RKO (cell line): ENCODE measurements around the gene SLC23A2.
A peak's percentile ranks its signal among the peaks of the same experiment; 100 is the strongest.
"Not testable (repeated sequence)": the region's sequence is repeated elsewhere in the genome, so short reads cannot be mapped to it uniquely, and the experiment has no call there.

ENCODE experiments used
- DNase-seq: peaks from one replicate; pipeline ENCODE4 v3.0.0-alpha.2; 2016; ENCODE audit warnings: low spot score

SLC23A2 gene

GRCh38 chr20:5001174-5002076 lies at the start of gene SLC23A2:
Gene SLC23A2 (minus strand): TSS chr20:5001510. CDS start chr20:4932562, 68,948 bp downstream.
- DNase-seq: peak; percentile 36

GRCh38 chr20:5046656-5047339 lies 45.5 kb upstream of the SLC23A2 start:
- no peak for DNase-seq

- no peak for DNase-seq
Measured at GRCh38 chr20:5045906-5046305, 44.6 kb upstream of the SLC23A2 start.

GRCh38 chr20:5044075-5044620 lies 42.8 kb upstream of the SLC23A2 start:
- no peak for DNase-seq

GRCh38 chr20:5041433-5041832 lies 40.1 kb upstream of the SLC23A2 start:
- DNase-seq: no peak

- no peak for DNase-seq
Measured at GRCh38 chr20:5040345-5040744, 39.0 kb upstream of the SLC23A2 start.

- DNase-seq: no peak
Measured at GRCh38 chr20:5039889-5040288, 38.6 kb upstream of the SLC23A2 start.

- no peak for DNase-seq
Measured at GRCh38 chr20:5039255-5039657, 37.9 kb upstream of the SLC23A2 start.

DNA sequence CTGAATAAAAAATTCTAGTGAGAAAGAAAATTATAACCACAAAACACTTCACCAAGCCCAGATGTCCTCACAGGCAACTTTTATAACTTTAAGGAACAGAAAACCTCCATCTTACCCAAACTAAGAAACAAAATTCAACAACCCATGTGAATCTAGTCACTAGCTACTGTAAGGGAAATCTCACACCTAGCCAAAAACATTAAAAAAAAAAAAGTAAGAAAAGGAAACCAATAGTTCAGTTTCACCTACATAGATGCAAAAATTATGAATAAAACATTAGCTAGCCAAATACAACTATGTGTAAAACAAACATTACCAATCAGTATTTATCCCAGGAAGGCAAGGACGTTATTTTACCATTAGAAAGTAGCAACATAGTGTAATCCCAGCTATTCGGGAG lies 35.5 kb upstream of the SLC23A2 start:
- DNase-seq: no peak

GRCh38 chr20:5035518-5035917 lies 34.2 kb upstream of the SLC23A2 start:
- not testable (repeated sequence) for DNase-seq

DNA sequence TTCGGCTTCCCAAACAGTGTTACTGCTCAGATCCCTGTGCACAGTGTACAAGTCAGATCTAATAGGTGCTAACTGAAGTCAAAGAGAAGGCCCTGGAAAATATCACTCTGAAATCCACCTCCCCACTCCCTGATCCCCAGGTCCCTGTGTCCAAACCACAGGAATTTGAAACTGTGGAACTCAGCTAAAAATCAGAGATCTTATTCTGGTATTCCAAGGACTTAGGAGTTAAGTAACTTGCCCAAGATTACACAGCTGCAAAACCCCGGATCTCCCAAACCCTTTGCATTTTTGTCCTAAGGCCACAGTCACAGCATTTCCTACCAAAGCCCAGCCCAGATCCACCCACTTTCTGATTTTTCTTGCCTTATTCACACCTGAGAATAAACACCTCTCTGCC lies 32.3 kb upstream of the SLC23A2 start:
- DNase-seq: no peak

- not testable (repeated sequence) for DNase-seq
Measured at GRCh38 chr20:5031701-5032100, 30.4 kb upstream of the SLC23A2 start.

- DNase-seq: no peak
Measured at GRCh38 chr20:5031206-5031557, 29.9 kb upstream of the SLC23A2 start.

- DNase-seq: no peak
Measured at GRCh38 chr20:5030348-5031205, 29.3 kb upstream of the SLC23A2 start.

DNA sequence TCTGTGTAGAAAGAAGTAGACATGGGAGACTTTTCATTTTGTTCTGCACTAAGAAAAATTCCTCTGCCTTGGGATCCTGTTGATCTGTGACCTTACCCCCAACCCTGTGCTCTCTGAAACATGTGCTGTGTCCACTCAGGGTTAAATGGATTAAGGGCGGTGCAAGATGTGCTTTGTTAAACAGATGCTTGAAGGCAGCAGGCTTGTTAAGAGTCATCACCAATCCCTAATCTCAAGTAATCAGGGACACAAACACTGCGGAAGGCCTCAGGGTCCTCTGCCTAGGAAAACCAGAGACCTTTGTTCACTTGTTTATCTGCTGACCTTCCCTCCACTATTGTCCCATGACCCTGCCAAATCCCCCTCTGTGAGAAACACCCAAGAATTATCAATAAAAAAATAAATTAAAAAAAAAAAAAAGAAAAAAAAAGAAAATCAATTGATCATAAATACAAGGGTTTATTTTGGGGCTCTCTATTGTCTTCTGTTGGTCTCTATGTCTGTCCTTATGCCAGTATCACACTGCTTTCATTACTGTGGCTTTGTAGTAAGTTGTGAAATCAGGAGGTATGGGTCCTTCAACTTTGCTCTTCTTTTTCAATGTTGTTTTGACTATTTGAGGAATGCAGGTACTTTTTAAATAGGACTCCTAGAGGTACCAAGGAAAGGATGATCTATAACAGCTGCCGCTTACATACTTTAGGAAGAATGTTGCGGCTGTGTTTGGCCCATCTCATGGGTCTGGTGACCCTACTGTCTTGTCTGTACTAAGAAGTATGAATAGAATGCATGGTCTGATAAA lies 27.1 kb upstream of the SLC23A2 start:
- DNase-seq: not testable (repeated sequence)

DNA sequence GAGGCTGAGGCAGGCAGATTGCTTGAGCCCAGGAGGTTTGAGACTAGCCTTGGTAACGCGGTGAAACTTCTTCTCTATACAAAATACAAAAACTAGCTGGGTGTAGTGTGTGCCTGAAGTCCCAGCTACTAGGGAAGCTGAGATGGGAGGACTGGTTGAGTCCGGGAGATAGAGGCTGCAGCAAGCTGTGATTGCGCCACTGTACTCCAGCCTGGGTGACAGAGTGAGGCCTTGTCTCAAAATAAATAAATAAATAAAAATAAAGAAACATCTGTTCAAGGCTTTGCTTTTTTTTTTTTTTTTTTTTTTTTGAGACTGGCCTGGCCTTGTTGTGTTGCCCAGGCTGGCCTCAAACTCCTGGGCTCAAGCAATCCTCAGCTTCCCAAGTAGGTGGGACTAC lies 23.7 kb upstream of the SLC23A2 start:
- DNase-seq: no peak

- peak; percentile 29 for DNase-seq
Measured at GRCh38 chr20:5024103-5024502, 22.8 kb upstream of the SLC23A2 start.

DNA sequence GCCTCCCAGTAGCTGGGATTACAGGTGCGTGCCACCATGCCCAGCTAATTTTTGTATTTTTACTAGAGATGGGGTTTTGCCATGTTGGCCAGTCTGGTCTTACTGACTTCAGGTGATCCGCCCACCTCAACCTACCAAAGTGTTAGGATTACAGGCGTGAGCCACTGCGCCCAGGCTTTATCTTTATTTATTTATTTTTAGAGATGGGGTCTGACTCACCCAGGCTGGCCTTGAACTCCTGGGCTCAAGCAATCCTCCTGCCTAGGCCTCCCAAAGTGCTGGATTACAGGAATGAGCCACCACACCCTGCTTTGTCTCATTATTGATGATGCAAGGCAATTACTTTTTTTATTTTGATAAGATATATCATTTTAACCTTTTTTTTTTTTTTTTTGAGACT lies 21.9 kb upstream of the SLC23A2 start:
- DNase-seq: not testable (repeated sequence)

- no peak for DNase-seq
Measured at GRCh38 chr20:5020760-5021159, 19.4 kb upstream of the SLC23A2 start.

- DNase-seq: no peak
Measured at GRCh38 chr20:5013682-5014447, 12.6 kb upstream of the SLC23A2 start.
